AG08395 (cell line): ENCODE results near the gene PRKCZ.

Experiments
- DNase-seq: peaks from one replicate; pipeline ENCODE4 v3.0.0; 2012; ENCODE audit warnings: mixed read lengths, low spot score

Gene PRKCZ

GRCh38 chr1:2177946-2178538, 127.8 kb downstream of the PRKCZ start:
- DNase-seq = no peak

- DNase-seq = no peak
Measured at GRCh38 chr1:2178875-2179274, 128.7 kb downstream of the PRKCZ start.

- no peak for DNase-seq
Measured at GRCh38 chr1:2179283-2180013, 129.2 kb downstream of the PRKCZ start.

GRCh38 chr1:2180297-2181245, 130.4 kb downstream of the PRKCZ start:
- DNase-seq = no peak

- DNase-seq = no peak
Measured at GRCh38 chr1:2181271-2181670, 131.1 kb downstream of the PRKCZ start.

- DNase-seq = no peak
Measured at GRCh38 chr1:2181752-2182151, 131.5 kb downstream of the PRKCZ start.

GRCh38 chr1:2182376-2182775, 132.2 kb downstream of the PRKCZ start:
- DNase-seq = no peak

- DNase-seq = no peak
Measured at GRCh38 chr1:2183937-2184334, 133.7 kb downstream of the PRKCZ start.

GRCh38 chr1:2184531-2184930, 134.3 kb downstream of the PRKCZ start:
- no peak for DNase-seq

GRCh38 chr1:2184934-2185333, 134.7 kb downstream of the PRKCZ start:
- no peak for DNase-seq

GRCh38 chr1:2185880-2186855, 136.0 kb downstream of the PRKCZ start:
- no peak for DNase-seq

GRCh38 chr1:2186901-2187300, 136.7 kb downstream of the PRKCZ start:
- no peak for DNase-seq

GRCh38 chr1:2187619-2188018, 137.4 kb downstream of the PRKCZ start:
- no peak for DNase-seq

GRCh38 chr1:2188336-2188735, 138.1 kb downstream of the PRKCZ start:
- no peak for DNase-seq

GRCh38 chr1:2189459-2190425, 139.5 kb downstream of the PRKCZ start:
- peak; percentile 96 for DNase-seq

- DNase-seq = no peak
Measured at GRCh38 chr1:2190491-2190976, 140.3 kb downstream of the PRKCZ start.

GRCh38 chr1:2192031-2192995, 142.1 kb downstream of the PRKCZ start:
- DNase-seq = no peak

- DNase-seq = no peak
Measured at GRCh38 chr1:2193514-2194281, 143.5 kb downstream of the PRKCZ start.
